ENCODE measurements around the gene PHETA2. TPM values are rescaled to one million over a fixed set of nuclear protein-coding genes. Genes with fewer than 3 reads are reported as not detected.

PHETA2 gene
- 4.2 TPM for total RNA-seq
- long read RNA-seq, transcript PHETA2-201 (3 exons, 2,335 nt), result major isoform, 13 of 17 reads
- long read RNA-seq, partial matches to known transcripts, result 2 of 17 reads
- long read RNA-seq, other reads (novel, unspliced or antisense), result 1 of 17 reads

- DNase-seq (peak; percentile 76), ATAC-seq (ENCODE audit: poor library complexity) (peak; percentile 10)
- intact Hi-C loops (cut with DNase I), result no loop called here
Observed at GRCh38 chr22:42074132-42074811, at the start of gene PHETA2. PHETA2 (plus strand) TSS chr22:42074248; CDS start chr22:42077294, 3,046 bp downstream.

GRCh38 chr22:42025421-42025820 lies 48.6 kb upstream of the PHETA2 start:
- intact Hi-C loops (cut with DNase I), result no loop called here
- ATAC-seq (ENCODE audit: poor library complexity), result no peak
- no peak for DNase-seq

GRCh38 chr22:42026705-42027104 lies 47.3 kb upstream of the PHETA2 start:
- ATAC-seq (ENCODE audit: poor library complexity) (no peak), DNase-seq (no peak)
- intact Hi-C loops (cut with DNase I), result no loop called here

GRCh38 chr22:42033263-42034181 lies 40.5 kb upstream of the PHETA2 start:
- intact Hi-C loops (cut with DNase I), result no loop called here
- ATAC-seq (ENCODE audit: poor library complexity), result no peak
- no peak for DNase-seq

- no peak for ATAC-seq (ENCODE audit: poor library complexity)
- intact Hi-C loops (cut with DNase I), result no loop called here
- DNase-seq, result no peak
Observed at GRCh38 chr22:42035256-42035655, 38.8 kb upstream of the PHETA2 start.

- ATAC-seq (ENCODE audit: poor library complexity) (no peak), DNase-seq (no peak)
- intact Hi-C loops (cut with DNase I), result no loop called here
Observed at GRCh38 chr22:42039271-42039670, 34.8 kb upstream of the PHETA2 start.

GRCh38 chr22:42041784-42042183 lies 32.3 kb upstream of the PHETA2 start:
- DNase-seq, result no peak
- no peak for ATAC-seq (ENCODE audit: poor library complexity)
- intact Hi-C loops (cut with DNase I), result no loop called here

- ATAC-seq (ENCODE audit: poor library complexity) (no peak), DNase-seq (no peak)
Observed at GRCh38 chr22:42050641-42051180, 23.3 kb upstream of the PHETA2 start.

GRCh38 chr22:42052765-42053164 lies 21.3 kb upstream of the PHETA2 start:
- ATAC-seq (ENCODE audit: poor library complexity), result no peak
- no peak for DNase-seq
- intact Hi-C loops (cut with DNase I), result no loop called here

More at GRCh38 chr22:42050641-42051180, 23.3 kb upstream of the PHETA2 start:
- intact Hi-C loops (cut with DNase I), result no loop called here

- DNase-seq (no peak), ATAC-seq (ENCODE audit: poor library complexity) (no peak)
- intact Hi-C loops (cut with DNase I), result no loop called here
Observed at GRCh38 chr22:42056757-42057511, 17.1 kb upstream of the PHETA2 start.

GRCh38 chr22:42060489-42060888 lies 13.6 kb upstream of the PHETA2 start:
- DNase-seq (no peak), ATAC-seq (ENCODE audit: poor library complexity) (no peak)
- intact Hi-C loops (cut with DNase I), result no loop called here

GRCh38 chr22:42061041-42061440 lies 13.0 kb upstream of the PHETA2 start:
- ATAC-seq (ENCODE audit: poor library complexity) (no peak), DNase-seq (no peak)
- intact Hi-C loops (cut with DNase I), result no loop called here

- no peak for ATAC-seq (ENCODE audit: poor library complexity)
- DNase-seq, result no peak
- intact Hi-C loops (cut with DNase I), result no loop called here
Observed at GRCh38 chr22:42062506-42063170, 11.4 kb upstream of the PHETA2 start.

GRCh38 chr22:42064629-42065028 lies 9.4 kb upstream of the PHETA2 start:
- no peak for ATAC-seq (ENCODE audit: poor library complexity)

GRCh38 chr22:42065438-42066125 lies 8.5 kb upstream of the PHETA2 start:
- ATAC-seq (ENCODE audit: poor library complexity), result no peak
- intact Hi-C loops (cut with DNase I), result no loop called here
- peak; percentile 10 for DNase-seq

More at GRCh38 chr22:42064629-42065028, 9.4 kb upstream of the PHETA2 start:
- intact Hi-C loops (cut with DNase I), result no loop called here
- DNase-seq, result no peak

- no peak for ATAC-seq (ENCODE audit: poor library complexity)
- DNase-seq, result peak; percentile 24
- intact Hi-C loops (cut with DNase I), result no loop called here
Observed at GRCh38 chr22:42066126-42066761, 7.8 kb upstream of the PHETA2 start.

- ATAC-seq (ENCODE audit: poor library complexity) (no peak), DNase-seq (peak; percentile 22)
- intact Hi-C loops (cut with DNase I), result no loop called here
Observed at GRCh38 chr22:42066937-42067336, 7.1 kb upstream of the PHETA2 start.

Data from Right ventricle myocardium superior (tissue), 1 donor.